Lung (tissue), 12 donors: ENCODE measurements around the gene SPSB1. TPM values are rescaled to one million over a fixed set of nuclear protein-coding genes. Genes with fewer than 3 reads are reported as not detected.

ENCODE experiments used
- ATAC-seq: fragments of 200-7000 bp; cut with Tn5 transposase; one replicate; pipeline ENCODE4 v1.9.1; 2020; ENCODE audit warnings: moderate number of reproducible peaks; ENCODE audit not compliant: insufficient read depth, low FRiP score
- DNase-seq, 3 donors: peaks; one replicate each; pipeline ENCODE4 v3.0.0-alpha.2; 2013 to 2017
- H3K27ac ChIP-seq, 2 donors: one replicate each; pipeline ENCODE4 v1.5.1; 2013; ENCODE audit warnings: mild to moderate bottlenecking in 2 of 2, moderate library complexity in 2 of 2, control low read depth in 1 of 2, inconsistent platforms in 1 of 2, low read depth in 1 of 2, low read length in 1 of 2
- H3K27me3 ChIP-seq, 3 donors: one replicate each; pipeline ENCODE4 v1.5.1; 2013; ENCODE audit warnings: low read length in 2 of 3; ENCODE audit not compliant: control insufficient read depth in 3 of 3, insufficient read depth in 3 of 3
- H3K36me3 ChIP-seq, 4 donors: one replicate each; pipeline ENCODE4 v1.5.1; 2013; ENCODE audit warnings: low read length in 4 of 4, mild to moderate bottlenecking in 1 of 4, moderate library complexity in 1 of 4; ENCODE audit not compliant: control insufficient read depth in 4 of 4, insufficient read depth in 4 of 4
- H3K4me1 ChIP-seq, 5 donors: one replicate each; pipeline ENCODE4 v1.5.1; 2013; ENCODE audit warnings: low read length in 5 of 5, mild to moderate bottlenecking in 2 of 5, moderate library complexity in 1 of 5; ENCODE audit not compliant: control insufficient read depth in 5 of 5, insufficient read depth in 5 of 5
- H3K4me3 ChIP-seq: one replicate; pipeline ENCODE4 v1.5.1; 2013; ENCODE audit warnings: mild to moderate bottlenecking, control low read depth, moderate library complexity
- H3K9ac ChIP-seq, 2 donors: one replicate each; pipeline ENCODE4 v1.5.1; 2013; ENCODE audit warnings: low read length in 2 of 2, control low read depth in 1 of 2; ENCODE audit not compliant: insufficient read depth in 1 of 2
- H3K9me3 ChIP-seq, 4 donors: one replicate each; pipeline ENCODE4 v1.5.1; 2013; ENCODE audit warnings: low read length in 3 of 4, mild to moderate bottlenecking in 1 of 4, moderate library complexity in 1 of 4; ENCODE audit not compliant: control insufficient read depth in 4 of 4, insufficient read depth in 3 of 4
- WGBS, 2 donors: extraction: QIAGEN DNeasy Blood & Tissue Kit; methylation state at CpG; one replicate each; pipeline ENCODE4 v1.1.7; 2013; 5-methylcytosine and 5-hydroxymethylcytosine counted together
- polyA plus RNA-seq, 2 donors: library from polyadenylated mRNA; stranded (reverse); fragments of 200-250 nt; gene quantifications; one replicate each; pipeline ENCODE4 v1.2.1, GENCODE V29; 2013
- total RNA-seq, 2 donors: library from RNA; depleted of rRNA in 1 of 2; stranded (reverse); fragments of >200 nt in 1 of 2; gene quantifications; one replicate each; pipeline ENCODE4 v1.2.1, GENCODE V29; 2014 to 2021
- TF ChIP-seq, protein P1 (sequence below): IDR thresholded peaks from 2 replicates; pipeline ENCODE4 v1.5.1; 2012; ENCODE audit warnings: mild to moderate bottlenecking; ENCODE audit errors: control extremely low read depth, extremely low read depth
- donor health status: control.
- donor health status: control.
- donor health status: Bipolar disorder and iron deficiency.
- donor health status: healthy.
- donor health status: DM: yes; HTN: yes; CAD: no.

The SPSB1 gene
- total and polyA plus RNA-seq, 4 donors: 9.5 to 25.9 (median 21.6) TPM

GRCh38 chr1:9340864-9341263 lies 48.2 kb downstream of the SPSB1 start:
- peaks cover 0 to 4% (median 0%) of the 10 kb centered on the region in 4 donors for H3K36me3 ChIP-seq
- no peak overlapping the region for H3K27ac ChIP-seq
- no peak overlapping the region for H3K4me3 ChIP-seq
- 79 to 85% methylated on average over 7 of the region's 7 CpGs for WGBS, 2 donors
- peaks cover 0 to 2% (median 0%) of the 10 kb centered on the region in 4 donors for H3K9me3 ChIP-seq
- H3K27me3 ChIP-seq: no peaks in the 10 kb centered on the region
- TF ChIP-seq, protein P1, sequence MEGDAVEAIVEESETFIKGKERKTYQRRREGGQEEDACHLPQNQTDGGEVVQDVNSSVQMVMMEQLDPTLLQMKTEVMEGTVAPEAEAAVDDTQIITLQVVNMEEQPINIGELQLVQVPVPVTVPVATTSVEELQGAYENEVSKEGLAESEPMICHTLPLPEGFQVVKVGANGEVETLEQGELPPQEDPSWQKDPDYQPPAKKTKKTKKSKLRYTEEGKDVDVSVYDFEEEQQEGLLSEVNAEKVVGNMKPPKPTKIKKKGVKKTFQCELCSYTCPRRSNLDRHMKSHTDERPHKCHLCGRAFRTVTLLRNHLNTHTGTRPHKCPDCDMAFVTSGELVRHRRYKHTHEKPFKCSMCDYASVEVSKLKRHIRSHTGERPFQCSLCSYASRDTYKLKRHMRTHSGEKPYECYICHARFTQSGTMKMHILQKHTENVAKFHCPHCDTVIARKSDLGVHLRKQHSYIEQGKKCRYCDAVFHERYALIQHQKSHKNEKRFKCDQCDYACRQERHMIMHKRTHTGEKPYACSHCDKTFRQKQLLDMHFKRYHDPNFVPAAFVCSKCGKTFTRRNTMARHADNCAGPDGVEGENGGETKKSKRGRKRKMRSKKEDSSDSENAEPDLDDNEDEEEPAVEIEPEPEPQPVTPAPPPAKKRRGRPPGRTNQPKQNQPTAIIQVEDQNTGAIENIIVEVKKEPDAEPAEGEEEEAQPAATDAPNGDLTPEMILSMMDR: no peak
- no peak for ATAC-seq
- no peak for DNase-seq
- no peak overlapping the region for H3K9ac ChIP-seq
- H3K4me1 ChIP-seq: peaks cover 0 to 25% (median 15%) of the 10 kb centered on the region in 5 donors

- Histone ChIP-seq H3K9ac (no peak overlapping the region), H3K4me1 (peaks cover 0 to 25% (median 15%) of the 10 kb centered on the region in 5 donors), H3K36me3 (peaks cover 0 to 4% (median 0%) of the 10 kb centered on the region in 4 donors), H3K27me3 (no peaks in the 10 kb centered on the region), H3K9me3 (peaks cover 0 to 2% (median 0%) of the 10 kb centered on the region in 4 donors), H3K27ac (no peak overlapping the region), H3K4me3 (no peak overlapping the region)
- TF ChIP-seq, protein P1: no peak
- WGBS, 2 donors: 81 to 87% methylated on average over 13 of the region's 13 CpGs
- DNase-seq: no peak
- no peak for ATAC-seq
Measured at GRCh38 chr1:9341301-9341845, 48.7 kb downstream of the SPSB1 start.

DNA sequence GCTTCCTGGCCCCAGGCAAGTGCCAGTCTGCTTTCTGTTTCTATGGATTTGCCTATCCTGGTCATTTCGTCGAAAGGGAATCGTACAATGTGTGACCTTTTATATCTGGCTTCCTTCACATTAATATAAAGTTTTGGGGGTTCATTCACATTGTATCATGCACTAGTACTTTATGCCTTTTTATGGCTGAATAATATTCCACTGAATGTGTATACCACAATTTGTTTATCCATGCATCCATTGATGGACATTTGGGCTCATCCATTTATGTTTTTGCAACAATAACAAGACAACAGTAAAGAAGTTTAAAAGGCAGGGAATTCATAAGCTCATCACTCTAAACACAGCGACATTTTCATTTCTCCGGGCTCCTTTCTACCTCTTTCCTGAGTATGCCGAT lies 50.6 kb downstream of the SPSB1 start:
- Histone ChIP-seq H3K4me1 (peaks cover 0 to 21% (median 15%) of the 10 kb centered on the region in 5 donors), H3K36me3 (peaks cover 0 to 2% (median 0%) of the 10 kb centered on the region in 4 donors), H3K4me3 (no peak overlapping the region), H3K27me3 (no peaks in the 10 kb centered on the region), H3K9me3 (peaks cover 0 to 2% (median 0%) of the 10 kb centered on the region in 4 donors), H3K27ac (no peak overlapping the region), H3K9ac (no peak overlapping the region)
- DNase-seq: no peak
- 98 to 99% methylated on average over 6 of the region's 6 CpGs for WGBS, 2 donors
- ATAC-seq: no peak
- TF ChIP-seq, protein P1: no peak
